Sigmoid colon (tissue), 4 donors: Measurements from ENCODE around the gene FSCN2.

ENCODE experiments used
- CTCF ChIP-seq, 4 experiments: fragments of 450-650 bp in 3 of 4; fragments of 200-600 bp in 1 of 4; IDR thresholded peaks; one replicate each; pipeline ENCODE4 v1.5.1; 2016 to 2019; ENCODE audit warnings: antibody characterized with exemption in 4 of 4, mild to moderate bottlenecking in 3 of 4, moderate library complexity in 2 of 4
- EP300 ChIP-seq, 4 donors: sonication (generic); formaldehyde crosslinking; IDR thresholded peaks; one replicate each; pipeline ENCODE4 v1.6.1; 2017; ENCODE audit warnings: antibody characterized with exemption in 4 of 4
- POLR2A ChIP-seq, 2 donors: fragments of 450-650 bp; IDR thresholded peaks; one replicate each; pipeline ENCODE4 v1.6.1; 2016; ENCODE audit warnings: antibody characterized with exemption in 2 of 2, mild to moderate bottlenecking in 2 of 2, moderate library complexity in 2 of 2
- POLR2AphosphoS5 ChIP-seq, 4 donors: sonication (generic); formaldehyde crosslinking; IDR thresholded peaks; one replicate each; pipeline ENCODE4 v1.6.1; 2017; ENCODE audit warnings: antibody characterized with exemption in 4 of 4

GRCh38 chr17:81536299-81537290 lies 8.4 kb downstream of the FSCN2 start:
- TF ChIP-seq CTCF (IDR thresholded peaks at IDR 0.05) = no peak
- no peak for TF ChIP-seq EP300 (IDR thresholded peaks at IDR 0.05)
- no peak for TF ChIP-seq POLR2AphosphoS5 (IDR thresholded peaks at IDR 0.05)
- TF ChIP-seq POLR2A (IDR thresholded peaks at IDR 0.05) = no peak
